Measurements from ENCODE around the gene TNNI3. TPM values are rescaled to one million over a fixed set of nuclear protein-coding genes. Genes with fewer than 3 reads are reported as not detected.

TNNI3 gene
- total and polyA plus RNA-seq, 2 donors (not counting 3 experiments of a cell fraction or from before 2014, with no cell fraction given) = not detected

- FAIRE-seq = no peak
- TF ChIP-seq CTCF (IDR thresholded peaks at IDR 0.05; ENCODE audit: extremely low read depth in 1 of 2, insufficient read depth in 1 of 2, low read depth in 1 of 2, low read length in 2 of 2) (no peak), EZH2 (IDR thresholded peaks at IDR 0.05; ENCODE audit: borderline replicate concordance, low read depth, low read length, severe bottlenecking) (no peak), GATA2 (IDR thresholded peaks at IDR 0.05; ENCODE audit: insufficient read depth, insufficient read length, low read depth, low read length) (no peak), MAX (IDR thresholded peaks at IDR 0.05; ENCODE audit: insufficient read depth, insufficient read length) (no peak), POLR2AphosphoS5 (IDR thresholded peaks at IDR 0.05; ENCODE audit: insufficient read depth, low read depth, low read length) (no peak), FOS (IDR thresholded peaks at IDR 0.05; ENCODE audit: borderline replicate concordance, insufficient read depth, low read length) (no peak), MYC (IDR thresholded peaks at IDR 0.05; ENCODE audit: low read depth, low read length) (no peak), JUN (IDR thresholded peaks at IDR 0.05; ENCODE audit: borderline replicate concordance, insufficient read depth, insufficient read length, low read depth) (no peak), POLR2A (IDR thresholded peaks at IDR 0.05; ENCODE audit: low read depth, low read length) (no peak)
Measured at GRCh38 chr19:55175117-55175867, 17.8 kb upstream of the TNNI3 start.

More at GRCh38 chr19:55175117-55175867, 17.8 kb upstream of the TNNI3 start:
- no peak overlapping the region for H3K4me2 ChIP-seq (ENCODE audit: insufficient read depth, low read length)
- H4K20me1 ChIP-seq (replicated peaks; ENCODE audit: control insufficient read depth, extremely low read depth, insufficient read depth, low read length) = no peaks in the 10 kb centered on the region
- H3K9ac ChIP-seq (replicated peaks; ENCODE audit: extremely low read depth, insufficient read depth, low read length) = no peak overlapping the region
- no peak overlapping the region for H3K27ac ChIP-seq (ENCODE audit: insufficient read depth, low read depth, low read length)
- no peaks in the 10 kb centered on the region for H3K4me1 ChIP-seq (ENCODE audit: control insufficient read depth, extremely low read depth, insufficient read depth, low read length)
- no peaks in the 10 kb centered on the region for H3K36me3 ChIP-seq (ENCODE audit: control insufficient read depth in 2 of 2, extremely low read depth in 1 of 2, insufficient read depth in 2 of 2, low read length in 2 of 2)
- intact Hi-C loops (cut with micrococcal nuclease) (no loop called here), dilution Hi-C loops (cut with MboI; ENCODE audit: extremely low pct_ligation_motif_present, low sequenced_read_pairs) (no loop called here)
- peaks cover 23 to 33% of the 10 kb centered on the region in 2 experiments for H3K27me3 ChIP-seq (ENCODE audit: control insufficient read depth in 2 of 2, insufficient read depth in 2 of 2, low read length in 2 of 2)
- H3K79me2 ChIP-seq (ENCODE audit: control insufficient read depth, insufficient read depth, low read length) = no peaks in the 10 kb centered on the region
- POLR2A ChIA-PET = no interaction called here
- CTCF ChIA-PET = interaction anchor here (0.9 to 1.3 kb wide), 3 partner anchors 14 to 34 kb away, joined by 3 to 4 read pairs (median 4); no protein-coding TSS in a partner anchor
- no peaks in the 10 kb centered on the region for H3K9me3 ChIP-seq (replicated peaks; ENCODE audit: control insufficient read depth, insufficient read depth, low read length)
- no peaks in the 10 kb centered on the region for H3K9me1 ChIP-seq (replicated peaks; ENCODE audit: control insufficient read depth, extremely low read depth, insufficient read depth, low read length)
- no TSS peak for BruUV-seq (replicated peaks)
- H3K4me3 ChIP-seq (replicated peaks in 1 of 3; ENCODE audit: insufficient read depth in 1 of 3, low read depth in 1 of 3, low read length in 3 of 3) = no peak overlapping the region
- H2AFZ ChIP-seq (ENCODE audit: low read depth, low read length) = no peak overlapping the region
- DNase-seq (ENCODE audit: low read depth, low spot score) = no peak
